OCI-LY7 (cell line): ENCODE data around the gene KRT80. TPM values are rescaled to one million over a fixed set of nuclear protein-coding genes. Genes with fewer than 3 reads are reported as not detected.

ENCODE experiments used
- BruUV-seq: library from RNA; stranded (reverse); fragments of 400-500 nt; replicated peaks from 2 replicates; lab custom pipeline; 2021; lab: Mats Ljungman, UMichigan
- CTCF ChIA-PET: fragments of 300-600 bp; sonication (Branson Sonifier 250); formaldehyde crosslinking; loops from one replicate; lab custom pipeline; 2022; ENCODE audit warnings: antibody characterized with exemption; ENCODE audit not compliant: unreplicated experiment; lab: Charles Lee
- POLR2A ChIA-PET: fragments of 300-600 bp; sonication (Branson Sonifier 250); formaldehyde crosslinking; loops from one replicate; lab custom pipeline; 2022; ENCODE audit warnings: antibody characterized with exemption; lab: Charles Lee
- DNase-seq: peaks from one replicate; pipeline ENCODE4 v3.0.0-alpha.2; 2015; ENCODE audit warnings: low spot score
- H2AFZ ChIP-seq: fragments of 200-600 bp; sonication (generic), shearing (Covaris generic); 2 replicates; pipeline ENCODE4 v1.6.1; 2014; ENCODE audit warnings: mild to moderate bottlenecking, antibody characterized with exemption, low read length, moderate library complexity
- H3K27ac ChIP-seq: fragments of 200-600 bp; sonication (generic); 2 replicates; pipeline ENCODE4 v1.5.1; 2014; ENCODE audit warnings: mixed run types, low read depth, mild to moderate bottlenecking, moderate library complexity, low read length, inconsistent platforms; ENCODE audit not compliant: poor library complexity, severe bottlenecking
- H3K36me3 ChIP-seq: fragments of 200-600 bp; sonication (generic); 2 replicates; pipeline ENCODE4 v1.6.1; 2014; ENCODE audit warnings: mild to moderate bottlenecking, antibody characterized with exemption, low read length, moderate library complexity, mixed read lengths; ENCODE audit not compliant: insufficient read depth
- H3K4me1 ChIP-seq: fragments of 200-600 bp; sonication (generic); 2 replicates; pipeline ENCODE4 v1.5.1; 2014; ENCODE audit warnings: mild to moderate bottlenecking, low read length; ENCODE audit not compliant: insufficient read depth, poor library complexity, severe bottlenecking
- H3K4me2 ChIP-seq: fragments of 200-600 bp; sonication (generic); 2 replicates; pipeline ENCODE4 v1.6.1; 2014; ENCODE audit warnings: mild to moderate bottlenecking, low read length
- H3K4me3 ChIP-seq: fragments of 200-600 bp; sonication (generic); 2 replicates; pipeline ENCODE4 v1.5.1; 2014; ENCODE audit warnings: mild to moderate bottlenecking, low read depth, low read length; ENCODE audit not compliant: poor library complexity, severe bottlenecking
- H3K79me2 ChIP-seq: fragments of 200-600 bp; sonication (generic); 2 replicates; pipeline ENCODE4 v1.6.1; 2016; ENCODE audit warnings: low read depth, mild to moderate bottlenecking, low read length, moderate library complexity, mixed read lengths; ENCODE audit not compliant: insufficient read depth
- H3K9me2 ChIP-seq: fragments of 200-600 bp; sonication (generic); 2 replicates; pipeline ENCODE4 v1.6.1; 2016; ENCODE audit warnings: mild to moderate bottlenecking, low read length, mixed read lengths; ENCODE audit not compliant: insufficient read depth
- H3K9me3 ChIP-seq: fragments of 200-600 bp; sonication (generic); 2 replicates; pipeline ENCODE4 v1.6.1; 2014; ENCODE audit warnings: mild to moderate bottlenecking, mixed run types, low read length, mixed read lengths
- H4K20me1 ChIP-seq: fragments of 200-600 bp; sonication (generic); 2 replicates; pipeline ENCODE4 v1.6.1; 2014; ENCODE audit warnings: mild to moderate bottlenecking, antibody characterized with exemption, low read length, moderate library complexity, mixed read lengths; ENCODE audit not compliant: insufficient read depth
- EZH2phosphoT487 ChIP-seq: fragments of 200-600 bp; sonication (generic); IDR thresholded peaks from 2 replicates; pipeline ENCODE4 v1.6.1; 2018; ENCODE audit warnings: low read depth, borderline replicate concordance, mild to moderate bottlenecking, mixed run types, antibody characterized with exemption, low read length, moderate library complexity, mixed read lengths
- intact Hi-C: fragments of 100-400 bp; cut with micrococcal nuclease; formaldehyde crosslinking; loops from one replicate; pipeline ENCODE4 v1.10.0; 2022; ENCODE audit not compliant: unreplicated experiment
- total RNA-seq, 2 experiments: library from RNA; depleted of rRNA in 1 of 2; stranded (reverse); fragments of >200 nt in 1 of 2; shearing (Covaris generic) in 1 of 2; gene quantifications; 2 replicates each; pipeline ENCODE4 v1.2.3, GENCODE V29; 2014 to 2022
- TF ChIP-seq, protein P1 (sequence below): fragments of 200-600 bp; sonication (generic); conservative IDR thresholded peaks from 2 replicates; pipeline ENCODE4 v1.5.1; 2014; ENCODE audit warnings: mild to moderate bottlenecking, antibody characterized with exemption, low read length, moderate library complexity, mixed read lengths

Gene KRT80
- total RNA-seq, 2 experiments from 2014 or later: not detected

DNA sequence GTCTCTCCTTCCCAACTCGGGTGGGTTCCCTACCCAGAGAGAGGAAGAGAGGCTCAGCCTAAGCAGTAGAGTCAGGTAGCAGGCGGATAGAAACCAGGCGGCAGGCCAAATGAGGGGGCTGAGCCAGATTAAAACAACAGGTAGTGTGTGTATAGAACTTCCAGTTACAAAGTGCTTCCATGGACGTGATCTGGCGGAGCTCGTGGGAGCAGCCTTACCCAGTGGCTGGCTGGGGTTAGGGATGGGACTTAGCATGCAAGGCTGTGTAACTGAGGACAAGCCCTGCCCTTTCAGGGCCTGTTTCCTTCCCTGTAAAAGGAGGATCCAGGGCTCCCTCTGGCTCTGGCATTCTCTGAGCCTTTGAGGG is 8.3 kb downstream of the KRT80 start:
- Histone ChIP-seq H3K4me3 (no peak overlapping the region), H3K4me1 (no peaks in the 10 kb centered on the region), H3K9me3 (no peaks in the 10 kb centered on the region), H3K4me2 (no peak overlapping the region), H3K9me2 (no peaks in the 10 kb centered on the region), H4K20me1 (no peaks in the 10 kb centered on the region), H2AFZ (no peak overlapping the region), H3K79me2 (no peaks in the 10 kb centered on the region), H3K36me3 (no peaks in the 10 kb centered on the region), H3K27ac (no peak overlapping the region)
- DNase-seq: no peak
- CTCF ChIA-PET: no interaction called here
- TF ChIP-seq, protein P1, sequence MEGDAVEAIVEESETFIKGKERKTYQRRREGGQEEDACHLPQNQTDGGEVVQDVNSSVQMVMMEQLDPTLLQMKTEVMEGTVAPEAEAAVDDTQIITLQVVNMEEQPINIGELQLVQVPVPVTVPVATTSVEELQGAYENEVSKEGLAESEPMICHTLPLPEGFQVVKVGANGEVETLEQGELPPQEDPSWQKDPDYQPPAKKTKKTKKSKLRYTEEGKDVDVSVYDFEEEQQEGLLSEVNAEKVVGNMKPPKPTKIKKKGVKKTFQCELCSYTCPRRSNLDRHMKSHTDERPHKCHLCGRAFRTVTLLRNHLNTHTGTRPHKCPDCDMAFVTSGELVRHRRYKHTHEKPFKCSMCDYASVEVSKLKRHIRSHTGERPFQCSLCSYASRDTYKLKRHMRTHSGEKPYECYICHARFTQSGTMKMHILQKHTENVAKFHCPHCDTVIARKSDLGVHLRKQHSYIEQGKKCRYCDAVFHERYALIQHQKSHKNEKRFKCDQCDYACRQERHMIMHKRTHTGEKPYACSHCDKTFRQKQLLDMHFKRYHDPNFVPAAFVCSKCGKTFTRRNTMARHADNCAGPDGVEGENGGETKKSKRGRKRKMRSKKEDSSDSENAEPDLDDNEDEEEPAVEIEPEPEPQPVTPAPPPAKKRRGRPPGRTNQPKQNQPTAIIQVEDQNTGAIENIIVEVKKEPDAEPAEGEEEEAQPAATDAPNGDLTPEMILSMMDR: no peak
- no peak for TF ChIP-seq EZH2phosphoT487
- POLR2A ChIA-PET: no interaction called here
- no TSS peak for BruUV-seq
- intact Hi-C loops: no loop called here

DNA sequence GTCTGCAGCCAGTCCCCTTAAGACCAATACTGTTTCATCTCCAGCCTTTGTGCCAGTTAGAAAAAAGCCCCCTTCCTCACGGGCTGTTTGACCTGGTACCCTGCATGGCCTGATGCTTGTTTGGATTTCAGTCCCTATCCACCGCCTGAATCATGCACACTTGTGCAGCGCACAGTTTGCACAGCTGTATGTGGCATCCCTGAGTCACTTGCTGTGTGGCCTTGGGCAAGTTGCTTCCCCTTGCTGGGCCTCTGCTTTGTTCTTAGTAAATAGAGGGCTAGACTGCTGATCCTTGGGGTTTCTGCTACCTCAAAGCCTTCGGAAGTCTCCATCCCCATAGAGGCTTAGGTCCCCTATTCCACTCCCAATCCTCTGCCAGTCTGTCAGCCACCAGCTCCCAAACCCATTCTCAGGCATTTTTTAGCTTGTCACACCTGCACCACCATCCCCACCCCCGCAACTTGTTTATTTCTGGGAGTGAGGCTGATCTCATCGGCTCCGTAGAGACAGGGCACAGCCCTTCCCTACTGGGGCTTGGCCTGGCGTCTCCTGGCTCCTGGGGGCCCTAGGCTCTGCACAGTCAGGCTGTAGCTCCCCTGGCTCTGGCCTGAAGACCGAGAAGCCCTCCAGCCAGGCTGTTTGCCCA is 8.8 kb downstream of the KRT80 start:
- no TSS peak for BruUV-seq
- H3K4me2 ChIP-seq: no peak overlapping the region

DNA sequence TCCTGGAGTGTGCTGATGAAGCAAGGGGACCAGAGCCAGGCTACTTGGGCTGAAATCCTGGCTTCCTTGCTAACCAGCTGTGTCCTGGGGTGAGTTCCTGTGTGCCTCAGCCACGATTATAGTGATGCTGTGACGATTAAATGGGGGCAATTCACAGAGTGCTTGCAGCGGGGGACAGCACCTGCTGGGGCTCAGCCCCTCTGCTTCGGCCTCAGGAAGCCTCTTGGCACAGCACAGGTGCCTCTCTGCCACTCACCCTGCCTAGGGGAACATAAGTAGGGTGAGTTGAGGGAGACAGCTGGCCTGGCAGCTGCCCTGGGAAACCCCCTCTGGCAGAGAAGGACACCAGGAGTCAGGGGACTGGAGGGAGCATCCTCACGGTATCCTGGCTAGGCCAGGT is 9.4 kb downstream of the KRT80 start:
- TF ChIP-seq, protein P1: no peak
- no peak for TF ChIP-seq EZH2phosphoT487
- H4K20me1 ChIP-seq: no peaks in the 10 kb centered on the region
- no peaks in the 10 kb centered on the region for H3K79me2 ChIP-seq
- H3K4me1 ChIP-seq: no peaks in the 10 kb centered on the region
- DNase-seq: no peak
- intact Hi-C loops: no loop called here
- no peaks in the 10 kb centered on the region for H3K9me3 ChIP-seq
- ChIA-PET POLR2A (no interaction called here), CTCF (no interaction called here)
- no peak overlapping the region for H3K4me3 ChIP-seq
- no peaks in the 10 kb centered on the region for H3K9me2 ChIP-seq
- no peak overlapping the region for H3K4me2 ChIP-seq
- H3K36me3 ChIP-seq: no peaks in the 10 kb centered on the region
- no peak overlapping the region for H2AFZ ChIP-seq
- BruUV-seq: no TSS peak
- no peak overlapping the region for H3K27ac ChIP-seq

More for the DNA sequence above, 8.8 kb downstream of the KRT80 start:
- H3K79me2 ChIP-seq: no peaks in the 10 kb centered on the region
- H3K36me3 ChIP-seq: no peaks in the 10 kb centered on the region
- H2AFZ ChIP-seq: no peak overlapping the region
- intact Hi-C loops: no loop called here
- TF ChIP-seq, protein P1: no peak
- TF ChIP-seq EZH2phosphoT487: no peak
- H3K27ac ChIP-seq: no peak overlapping the region
- H3K4me3 ChIP-seq: no peak overlapping the region
- ChIA-PET POLR2A (no interaction called here), CTCF (no interaction called here)
- DNase-seq: no peak
- no peaks in the 10 kb centered on the region for H3K4me1 ChIP-seq
- H3K9me3 ChIP-seq: no peaks in the 10 kb centered on the region
- H4K20me1 ChIP-seq: no peaks in the 10 kb centered on the region
- H3K9me2 ChIP-seq: no peaks in the 10 kb centered on the region
